HK-2 (cell line): ENCODE measurements around the gene APOB.

ENCODE experiments used
- DNase-seq: peaks from one replicate; pipeline ENCODE4 v3.0.0-alpha.2; 2018; ENCODE audit not compliant: unreplicated experiment

APOB gene

GRCh38 chr2:21043744-21044532, at the start of gene APOB:
TSS of gene APOB (minus strand) at chr2:21044073. CDS start at chr2:21043945, 128 bp downstream.
- DNase-seq, result no peak

- DNase-seq, result no peak
Observed at GRCh38 chr2:21092308-21092869, 48.5 kb upstream of the APOB start.

- no peak for DNase-seq
Observed at GRCh38 chr2:21084401-21084800, 40.5 kb upstream of the APOB start.

- no peak for DNase-seq
Observed at GRCh38 chr2:21083482-21083881, 39.6 kb upstream of the APOB start.

- DNase-seq, result no peak
Observed at GRCh38 chr2:21078296-21078695, 34.4 kb upstream of the APOB start.

- DNase-seq, result no peak
Observed at GRCh38 chr2:21072477-21073242, 28.8 kb upstream of the APOB start.

- DNase-seq, result no peak
Observed at GRCh38 chr2:21070341-21071257, 26.7 kb upstream of the APOB start.

- DNase-seq, result no peak
Observed at GRCh38 chr2:21069746-21070340, 26.0 kb upstream of the APOB start.

- DNase-seq, result no peak
Observed at GRCh38 chr2:21067859-21068537, 24.1 kb upstream of the APOB start.

- no peak for DNase-seq
Observed at GRCh38 chr2:21067125-21067524, 23.3 kb upstream of the APOB start.

- DNase-seq, result no peak
Observed at GRCh38 chr2:21059885-21060610, 16.2 kb upstream of the APOB start.

GRCh38 chr2:21057097-21057496, 13.2 kb upstream of the APOB start:
- no peak for DNase-seq

- DNase-seq, result no peak
Observed at GRCh38 chr2:21055879-21056790, 12.3 kb upstream of the APOB start.

GRCh38 chr2:21055451-21055850, 11.6 kb upstream of the APOB start:
- DNase-seq, result no peak

- DNase-seq, result no peak
Observed at GRCh38 chr2:21054011-21054410, 10.1 kb upstream of the APOB start.

GRCh38 chr2:21052044-21052443, 8.2 kb upstream of the APOB start:
- DNase-seq, result no peak

- no peak for DNase-seq
Observed at GRCh38 chr2:21050164-21050563, 6.3 kb upstream of the APOB start.

- DNase-seq, result no peak
Observed at GRCh38 chr2:21047141-21048009, 3.5 kb upstream of the APOB start.
